GM21786 (cell line): Measurements from ENCODE around the gene E2F7.

Experiments
- ATAC-seq: cut with Tn5 transposase; IDR thresholded peaks from one replicate; pipeline ENCODE4 v1.9.1; 2021; ENCODE audit not compliant: unreplicated experiment

Gene E2F7

GRCh38 chr12:77070382-77070781 lies 5.0 kb upstream of the E2F7 start:
- ATAC-seq, result peak; percentile 77

- ATAC-seq, result peak; percentile 2
Measured at GRCh38 chr12:77064896-77065360, 441 bp downstream of the E2F7 start.

- peak; percentile 38 for ATAC-seq
Measured at GRCh38 chr12:77062846-77063461, 2.4 kb downstream of the E2F7 start.

- ATAC-seq, result no peak
Measured at GRCh38 chr12:77062396-77062795, 3.0 kb downstream of the E2F7 start.

GRCh38 chr12:77060883-77061240 lies 4.5 kb downstream of the E2F7 start:
- peak; percentile 32 for ATAC-seq

DNA sequence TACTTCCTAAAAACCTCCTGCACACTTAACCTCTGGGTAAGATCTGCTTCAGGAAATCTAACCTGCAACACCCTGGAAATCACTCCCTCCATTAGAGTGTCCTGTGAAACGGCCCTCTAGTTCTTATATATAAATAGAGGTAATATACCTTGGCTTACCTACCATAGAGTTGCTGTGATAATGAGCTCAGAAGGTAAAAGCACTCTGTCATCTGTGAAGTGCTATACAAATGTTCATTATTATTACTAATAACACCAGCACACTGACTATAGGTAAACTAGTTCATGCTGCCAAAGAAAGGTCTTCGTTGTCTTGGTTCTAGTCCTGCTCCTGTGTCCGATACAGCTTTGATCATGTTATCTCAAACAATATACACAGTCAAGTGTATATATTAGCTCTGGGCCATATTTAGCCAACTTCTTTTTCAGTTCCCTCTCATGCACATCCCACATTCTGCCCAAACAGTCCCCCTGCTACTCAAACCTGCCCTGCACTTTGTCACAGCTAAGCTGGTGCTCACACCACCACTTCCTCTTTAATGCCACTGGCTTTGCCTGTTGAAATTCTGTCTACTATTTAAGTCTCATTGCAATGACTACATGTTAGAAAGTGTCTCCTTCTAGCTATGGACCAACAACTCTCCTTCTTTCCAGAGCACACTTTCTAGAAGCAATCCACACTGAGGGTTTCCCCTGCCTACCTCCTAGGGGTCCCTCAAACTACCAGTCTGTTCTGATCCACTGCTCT lies 5.1 kb downstream of the E2F7 start:
- ATAC-seq, result peak; percentile 70

- no peak for ATAC-seq
Measured at GRCh38 chr12:77058740-77059139, 6.6 kb downstream of the E2F7 start.

- ATAC-seq, result no peak
Measured at GRCh38 chr12:77054851-77055250, 10.5 kb downstream of the E2F7 start.

DNA sequence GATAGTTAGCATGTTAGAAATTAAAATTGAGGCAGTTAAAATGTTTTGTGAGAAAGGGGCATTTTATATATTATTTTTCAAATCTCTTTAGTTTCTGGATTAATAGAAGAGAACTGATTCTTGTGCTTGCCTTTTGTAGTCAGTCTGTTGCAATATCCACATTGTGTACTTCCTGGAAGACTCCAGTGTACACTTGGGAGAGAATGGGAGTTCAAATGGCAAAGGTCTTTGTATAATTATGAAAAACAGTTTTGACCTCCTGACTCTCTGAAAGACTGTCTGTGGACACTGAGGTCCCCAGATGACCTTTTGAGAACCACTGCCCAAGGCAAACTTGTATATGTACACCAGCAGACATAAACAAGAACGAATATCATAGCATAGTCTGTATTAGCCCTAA lies 12.1 kb downstream of the E2F7 start:
- ATAC-seq, result no peak

DNA sequence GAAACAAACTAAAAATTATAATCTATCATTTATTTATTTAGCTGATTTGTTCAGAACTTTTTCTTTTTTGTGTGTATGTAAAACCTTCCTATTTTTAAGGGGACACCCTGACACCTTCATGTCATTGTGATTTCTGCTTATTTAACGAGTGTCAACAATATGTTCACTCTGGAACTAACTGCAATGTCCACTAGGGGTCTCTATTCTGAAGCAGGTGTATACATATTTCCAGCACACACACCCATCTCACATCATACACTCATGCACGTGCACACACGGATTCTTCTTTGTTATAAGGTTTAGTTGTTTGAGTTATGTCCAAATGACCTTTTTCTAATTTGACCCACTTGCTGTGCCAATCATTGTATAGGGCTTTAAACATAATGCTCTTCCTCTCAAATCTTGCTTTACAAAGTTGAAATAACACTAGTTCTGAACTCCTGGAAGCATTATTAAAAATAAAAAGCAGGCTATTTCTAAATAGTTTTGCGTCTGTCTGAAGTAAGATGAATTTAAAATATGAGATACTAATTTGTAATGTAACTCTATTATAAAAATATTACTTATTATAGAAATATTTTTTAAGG lies 15.5 kb downstream of the E2F7 start:
- ATAC-seq, result peak; percentile 99

GRCh38 chr12:77047341-77048109 lies 17.8 kb downstream of the E2F7 start:
- ATAC-seq, result no peak

- no peak for ATAC-seq
Measured at GRCh38 chr12:77046468-77046867, 18.9 kb downstream of the E2F7 start.

- no peak for ATAC-seq
Measured at GRCh38 chr12:77045183-77045582, 20.2 kb downstream of the E2F7 start.

DNA sequence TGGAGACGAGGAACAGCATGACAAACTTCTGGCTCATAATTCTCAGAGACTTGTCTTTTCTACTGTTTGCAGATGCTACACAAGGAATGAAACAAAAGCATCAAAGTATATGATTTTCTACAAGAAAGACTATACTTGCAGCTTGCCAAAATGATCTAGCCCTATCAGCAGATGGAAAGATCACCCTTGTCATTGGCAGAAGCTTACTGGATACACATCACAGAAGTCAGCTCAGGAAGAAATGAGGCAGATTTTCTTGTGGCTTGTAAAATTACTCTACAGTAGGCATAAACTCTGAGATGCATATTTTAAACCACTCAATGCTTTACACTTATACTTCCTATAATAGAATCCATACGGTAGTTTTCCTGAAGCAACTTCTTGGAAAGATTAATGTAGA lies 20.6 kb downstream of the E2F7 start:
- no peak for ATAC-seq

- peak; percentile 63 for ATAC-seq
Measured at GRCh38 chr12:77042833-77043232, 22.5 kb downstream of the E2F7 start.

DNA sequence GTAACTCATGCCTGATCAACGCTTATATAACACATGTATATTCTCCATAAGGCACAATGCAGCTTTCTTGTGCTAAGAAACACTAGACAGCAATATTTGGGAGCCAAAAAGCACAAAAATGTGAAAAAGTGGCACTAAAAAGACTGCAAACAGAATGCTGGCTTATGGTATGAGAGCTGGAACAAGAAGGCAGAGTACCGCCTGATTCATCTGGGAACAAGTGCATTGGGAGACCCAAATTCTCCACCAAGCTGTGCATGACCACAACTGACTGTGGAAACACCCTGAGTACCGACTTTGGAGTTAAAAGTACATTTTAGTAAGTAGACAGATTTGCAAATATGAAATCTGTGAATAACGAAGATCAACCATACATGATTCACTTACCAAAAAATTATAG lies 25.1 kb downstream of the E2F7 start:
- ATAC-seq, result no peak

DNA sequence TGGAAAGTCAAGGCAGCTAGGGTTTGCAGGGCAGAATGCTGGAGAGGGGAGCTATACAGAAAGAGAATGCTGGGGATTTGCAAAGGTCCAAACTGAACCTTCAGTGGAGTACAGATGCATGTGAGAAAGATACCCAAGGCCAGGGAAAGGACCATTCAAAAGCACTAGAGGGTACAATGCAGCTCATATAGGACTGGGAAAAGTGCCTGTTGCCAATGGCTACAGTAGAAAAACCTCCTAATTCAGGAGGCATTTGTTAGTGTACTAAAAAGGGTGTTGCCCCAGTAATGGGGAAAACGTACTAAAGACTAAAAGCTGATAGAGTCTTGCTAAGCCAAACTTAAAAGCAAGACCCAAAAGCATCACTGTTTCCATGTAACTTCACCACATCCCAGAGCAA lies 30.1 kb downstream of the E2F7 start:
- no peak for ATAC-seq

DNA sequence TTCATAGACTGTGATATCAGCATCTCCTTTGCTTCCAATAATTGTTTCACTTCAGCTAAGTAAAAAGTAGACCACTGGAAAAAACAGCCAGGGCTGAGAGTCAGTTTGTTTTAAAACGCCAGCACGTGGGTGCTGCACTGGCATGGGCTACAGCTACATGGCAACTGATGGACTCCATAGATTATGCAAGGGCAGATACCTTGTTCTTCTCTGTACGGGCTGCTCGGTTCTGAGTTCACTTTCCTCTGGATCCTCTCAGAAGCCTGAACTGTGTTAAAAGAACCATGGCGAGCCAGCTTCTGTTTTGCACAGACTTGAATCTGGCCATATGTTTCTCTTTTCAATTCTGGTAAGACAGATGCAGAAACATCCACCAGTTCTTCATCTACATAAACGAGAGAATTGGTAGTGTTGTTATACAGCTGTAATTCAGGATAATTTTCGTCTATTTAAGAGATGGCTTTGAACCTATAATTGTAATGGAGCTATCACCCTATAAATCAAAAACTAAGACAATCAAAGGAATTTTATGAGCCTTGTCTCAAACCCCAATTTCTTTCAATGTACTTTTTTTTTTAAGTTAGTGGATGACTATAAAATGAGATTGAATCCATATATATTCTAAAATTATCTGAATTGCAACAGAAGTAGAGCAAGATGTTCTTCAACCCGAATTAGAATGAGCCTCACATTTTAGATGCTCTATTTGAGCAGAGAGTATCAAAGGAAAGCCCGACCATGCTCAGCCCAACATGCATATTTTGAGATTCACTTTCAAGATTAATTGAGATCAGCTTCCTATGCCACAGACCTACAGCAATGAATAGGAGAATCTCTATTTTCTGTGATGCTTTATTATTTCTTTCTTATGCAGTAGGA lies 31.5 kb downstream of the E2F7 start:
- no peak for ATAC-seq

- no peak for ATAC-seq
Measured at GRCh38 chr12:77032406-77032805, 33.0 kb downstream of the E2F7 start.

- no peak for ATAC-seq
Measured at GRCh38 chr12:77031745-77032144, 33.6 kb downstream of the E2F7 start.
